Stomach (tissue), 9 donors: ENCODE results near the gene PDLIM5. TPM values are rescaled to one million over a fixed set of nuclear protein-coding genes. Genes with fewer than 3 reads are reported as not detected.
"Not testable (repeated sequence)": the region's sequence is repeated elsewhere in the genome, so short reads cannot be mapped to it uniquely, and the experiment has no call there.

ENCODE experiments used
- DNase-seq, 2 donors: peaks; one replicate each; pipeline versions ENCODE4 v3.0.0 to v3.0.0-alpha.2; 2013 to 2019
- H3K27ac ChIP-seq, 5 donors: fragments of 200-600 bp in 4 of 5; sonication (generic) in 4 of 5; one replicate each; pipeline ENCODE4 v1.5.1; 2013 to 2019; ENCODE audit warnings: mild to moderate bottlenecking in 1 of 5, moderate library complexity in 1 of 5
- H3K27me3 ChIP-seq, 3 donors: fragments of 200-600 bp; sonication (generic); one replicate each; pipeline ENCODE4 v1.5.1; 2017 to 2019; ENCODE audit warnings: mixed run types in 1 of 3
- H3K36me3 ChIP-seq, 4 donors: fragments of 200-600 bp; sonication (generic); 1 replicate in 3 of 4; 2 replicates in 1 of 4; pipeline ENCODE4 v1.5.1; 2016 to 2019
- H3K4me1 ChIP-seq, 4 donors: fragments of 200-600 bp; sonication (generic); one replicate each; pipeline ENCODE4 v1.5.1; 2016 to 2019
- H3K4me3 ChIP-seq, 4 donors: fragments of 200-600 bp; sonication (generic) in 3 of 4; one replicate each; pipeline ENCODE4 v1.5.1; 2016 to 2019; ENCODE audit warnings: mild to moderate bottlenecking in 1 of 4
- H3K9me3 ChIP-seq, 4 donors: fragments of 200-600 bp; sonication (generic); one replicate each; pipeline ENCODE4 v1.5.1; 2016 to 2019
- EP300 ChIP-seq: sonication (generic); formaldehyde crosslinking; IDR thresholded peaks from one replicate; pipeline ENCODE4 v1.6.1; 2017; ENCODE audit warnings: antibody characterized with exemption
- POLR2A ChIP-seq, 4 donors: fragments of 450-650 bp; IDR thresholded peaks; one replicate each; pipeline ENCODE4 v1.6.1; 2016; ENCODE audit warnings: antibody characterized with exemption in 4 of 4, control low read depth in 2 of 4, mild to moderate bottlenecking in 1 of 4, moderate library complexity in 1 of 4
- POLR2AphosphoS5 ChIP-seq, 3 donors: sonication (generic); formaldehyde crosslinking; IDR thresholded peaks; one replicate each; pipeline ENCODE4 v1.6.1; 2016; ENCODE audit warnings: antibody characterized with exemption in 3 of 3
- WGBS, 5 donors: extraction: QIAGEN DNeasy Blood & Tissue Kit in 3 of 5; methylation state at CpG; one replicate each; pipeline versions ENCODE4 v1.1.5 to v1.1.7; 2013 to 2018; 5-methylcytosine and 5-hydroxymethylcytosine counted together
- intact Hi-C: fragments of 100-400 bp; cut with DNase I; formaldehyde crosslinking; loops from one replicate; pipeline ENCODE4 v1.15.1; 2023; ENCODE audit warnings: low total_unique reads
- polyA plus RNA-seq, 3 donors: library from polyadenylated mRNA; stranded (reverse); fragments of 200-250 nt; gene quantifications; one replicate each; pipeline ENCODE4 v1.2.3, GENCODE V29; 2013
- total RNA-seq, 5 donors: library from RNA; depleted of rRNA; stranded (reverse); fragments of >200 nt; gene quantifications; one replicate each; pipeline versions ENCODE4 v1.1.0 to v1.2.3, GENCODE V29; 2014 to 2016
- TF ChIP-seq, protein P1 (sequence below), 7 experiments: fragments of 450-650 bp in 4 of 7; fragments of 200-600 bp in 3 of 7; sonication (generic) in 3 of 7; IDR thresholded peaks; one replicate each; pipeline ENCODE4 v1.5.1; 2016 to 2019; ENCODE audit warnings: antibody characterized with exemption in 7 of 7, control low read depth in 2 of 7, mild to moderate bottlenecking in 1 of 7
- donor health status: healthy with polysubstance abuse.
- donor health status: Bipolar disorder and iron deficiency.
- donor health status: healthy.

The PDLIM5 gene
- total and polyA plus RNA-seq, 8 donors = 23.7 to 311 (median 40.3) TPM

DNA sequence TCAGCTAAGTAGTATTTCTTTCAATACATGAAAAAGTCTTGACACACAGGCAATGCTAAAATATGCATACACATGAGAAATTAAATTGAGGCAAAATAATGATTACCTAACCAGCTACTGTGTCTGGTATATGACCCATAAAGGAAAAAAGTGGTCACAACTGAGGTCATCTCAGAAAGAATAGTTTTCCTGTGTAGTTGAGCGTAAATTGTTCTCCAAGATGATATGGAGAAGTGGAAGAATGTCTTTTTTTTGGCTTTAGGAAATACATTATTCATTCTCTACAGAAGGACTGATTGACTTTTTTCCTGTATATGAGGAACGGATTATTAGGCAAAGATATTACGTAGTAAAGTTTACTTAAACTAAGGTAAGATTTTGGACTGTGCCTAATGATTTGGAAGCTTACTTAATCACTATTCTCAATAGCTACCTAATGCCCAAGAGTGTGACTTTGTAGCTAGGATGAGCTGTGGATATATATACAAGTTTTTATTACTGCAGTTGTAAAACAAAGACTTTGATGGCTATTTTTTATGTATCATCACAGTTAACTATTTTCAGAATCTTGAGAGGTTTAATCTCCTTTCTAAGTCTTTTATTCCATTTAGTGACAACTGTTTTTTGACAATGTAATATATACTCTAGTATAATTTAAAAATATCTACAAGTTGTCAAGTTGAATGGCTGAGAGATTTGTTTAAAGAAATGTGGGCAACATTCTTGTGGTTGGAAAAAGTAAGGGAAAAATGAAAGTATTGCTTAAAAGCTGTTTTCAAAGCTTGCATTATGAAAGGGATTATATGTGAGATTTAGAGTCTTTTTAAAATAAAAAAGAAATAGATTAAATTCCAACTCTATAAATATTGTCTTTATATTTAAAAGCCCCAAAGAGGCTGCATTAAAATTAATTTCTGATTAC lies 100.2 kb downstream of the PDLIM5 start:
- no peaks in the 10 kb centered on the region for H3K27me3 ChIP-seq
- peaks cover 5 to 20% (median 11%) of the 10 kb centered on the region in 4 donors for H3K4me1 ChIP-seq
- H3K36me3 ChIP-seq = no peaks in the 10 kb centered on the region
- DNase-seq = no peak
- TF ChIP-seq, protein P1, sequence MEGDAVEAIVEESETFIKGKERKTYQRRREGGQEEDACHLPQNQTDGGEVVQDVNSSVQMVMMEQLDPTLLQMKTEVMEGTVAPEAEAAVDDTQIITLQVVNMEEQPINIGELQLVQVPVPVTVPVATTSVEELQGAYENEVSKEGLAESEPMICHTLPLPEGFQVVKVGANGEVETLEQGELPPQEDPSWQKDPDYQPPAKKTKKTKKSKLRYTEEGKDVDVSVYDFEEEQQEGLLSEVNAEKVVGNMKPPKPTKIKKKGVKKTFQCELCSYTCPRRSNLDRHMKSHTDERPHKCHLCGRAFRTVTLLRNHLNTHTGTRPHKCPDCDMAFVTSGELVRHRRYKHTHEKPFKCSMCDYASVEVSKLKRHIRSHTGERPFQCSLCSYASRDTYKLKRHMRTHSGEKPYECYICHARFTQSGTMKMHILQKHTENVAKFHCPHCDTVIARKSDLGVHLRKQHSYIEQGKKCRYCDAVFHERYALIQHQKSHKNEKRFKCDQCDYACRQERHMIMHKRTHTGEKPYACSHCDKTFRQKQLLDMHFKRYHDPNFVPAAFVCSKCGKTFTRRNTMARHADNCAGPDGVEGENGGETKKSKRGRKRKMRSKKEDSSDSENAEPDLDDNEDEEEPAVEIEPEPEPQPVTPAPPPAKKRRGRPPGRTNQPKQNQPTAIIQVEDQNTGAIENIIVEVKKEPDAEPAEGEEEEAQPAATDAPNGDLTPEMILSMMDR (IDR thresholded peaks at IDR 0.05) = no peak
- TF ChIP-seq EP300 = no peak
- TF ChIP-seq POLR2A (IDR thresholded peaks at IDR 0.05) = no peak
- TF ChIP-seq POLR2AphosphoS5 (IDR thresholded peaks at IDR 0.05) = no peak
- intact Hi-C loops = no loop called here
- H3K9me3 ChIP-seq = no peaks in the 10 kb centered on the region
- 89 to 93% (median 91%) methylated on average over 3 of the region's 3 CpGs for WGBS, 5 donors
- H3K27ac ChIP-seq = no peak overlapping the region
- no peak overlapping the region for H3K4me3 ChIP-seq

DNA sequence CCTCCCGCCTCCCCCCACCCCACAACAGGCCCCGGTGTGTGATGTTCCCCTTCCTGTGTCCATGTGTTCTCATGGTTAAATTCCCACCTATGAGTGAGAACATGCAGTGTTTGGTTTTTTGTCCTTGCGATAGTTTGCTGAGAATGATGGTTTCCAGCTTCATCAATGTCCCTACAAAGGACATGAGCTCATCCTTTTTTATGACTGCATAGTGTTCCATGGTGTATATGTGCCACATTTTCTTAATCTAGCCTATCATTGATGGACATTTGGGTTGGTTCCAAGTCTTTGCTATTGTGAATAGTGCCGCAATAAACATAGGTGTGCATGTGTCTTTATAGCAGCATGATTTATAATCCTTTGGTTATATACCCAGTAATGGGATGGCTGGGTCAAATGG lies 104.3 kb downstream of the PDLIM5 start:
- peaks cover 0 to 19% (median 9%) of the 10 kb centered on the region in 4 donors for H3K4me1 ChIP-seq
- H3K4me3 ChIP-seq, H3K36me3 ChIP-seq, H3K27ac ChIP-seq, H3K27me3 ChIP-seq, intact Hi-C loops, H3K9me3 ChIP-seq, DNase-seq: not testable (repeated sequence)
- 95 to 100% (median 98%) methylated on average over 3 to 4 of the region's 4 CpGs for WGBS, 5 donors

DNA sequence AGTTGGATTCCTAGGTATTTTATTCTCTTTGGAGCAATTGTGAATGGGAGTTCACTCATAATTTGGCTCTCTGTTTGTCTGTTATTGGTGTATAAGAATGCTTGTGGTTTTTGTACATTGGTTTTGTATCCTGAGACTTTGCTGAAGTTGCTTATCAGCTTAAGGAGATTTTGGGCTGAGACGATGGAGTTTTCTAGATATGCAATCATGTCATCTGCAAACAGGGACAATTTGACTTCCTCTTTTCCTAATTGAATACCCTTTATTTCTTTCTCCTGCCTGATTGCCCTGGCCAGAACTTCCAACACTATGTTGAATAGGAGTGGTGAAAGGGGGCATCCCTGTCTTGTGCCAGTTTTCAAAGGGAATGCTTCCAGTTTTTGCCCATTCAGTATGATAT lies 105.9 kb downstream of the PDLIM5 start:
- intact Hi-C loops, H3K27ac ChIP-seq, H3K36me3 ChIP-seq, DNase-seq, H3K4me3 ChIP-seq, H3K9me3 ChIP-seq, H3K27me3 ChIP-seq: not testable (repeated sequence)
- WGBS, 5 donors = 25 to 100% (median 45%) methylated on average over 1 of the region's 1 CpG; no CpG with 5 or more reads in 1 of the 5 donors
- peaks cover 6 to 35% (median 22%) of the 10 kb centered on the region in 4 donors for H3K4me1 ChIP-seq

DNA sequence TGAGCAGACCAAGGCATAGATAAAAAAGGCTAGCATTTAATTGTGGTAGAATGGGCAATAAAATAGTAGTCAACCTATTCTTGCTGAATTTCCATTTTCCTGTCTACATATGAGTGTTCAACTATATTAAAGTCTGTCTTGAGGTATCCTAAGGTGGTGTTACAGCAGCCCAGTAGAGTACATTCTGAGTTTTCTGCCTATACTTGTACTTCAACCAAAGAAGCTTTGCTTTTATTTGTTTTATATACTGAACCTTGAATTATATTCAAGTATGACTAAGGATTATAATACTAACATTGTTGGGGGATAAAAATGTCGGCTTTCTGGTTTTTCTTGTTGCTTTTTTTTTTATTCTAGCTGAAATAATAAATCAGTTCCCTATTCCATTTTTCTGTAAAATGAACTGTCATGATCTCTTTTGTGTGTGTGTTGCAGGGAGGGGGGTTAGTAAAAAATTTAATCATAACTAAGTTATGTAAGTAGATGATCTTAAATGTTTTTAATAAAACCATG lies 106.7 kb downstream of the PDLIM5 start:
- H3K4me1 ChIP-seq = peaks cover 6 to 42% (median 23%) of the 10 kb centered on the region in 4 donors
- H3K9me3 ChIP-seq = no peaks in the 10 kb centered on the region
- H3K27ac ChIP-seq = no peak overlapping the region
- intact Hi-C loops = no loop called here
- no peak overlapping the region for H3K4me3 ChIP-seq
- WGBS, 5 donors = 71 to 79% (median 76%) methylated on average over 1 of the region's 1 CpG
- DNase-seq = no peak
- TF ChIP-seq POLR2A (IDR thresholded peaks at IDR 0.05) = no peak
- no peak for TF ChIP-seq EP300
- no peaks in the 10 kb centered on the region for H3K36me3 ChIP-seq
- no peaks in the 10 kb centered on the region for H3K27me3 ChIP-seq

DNA sequence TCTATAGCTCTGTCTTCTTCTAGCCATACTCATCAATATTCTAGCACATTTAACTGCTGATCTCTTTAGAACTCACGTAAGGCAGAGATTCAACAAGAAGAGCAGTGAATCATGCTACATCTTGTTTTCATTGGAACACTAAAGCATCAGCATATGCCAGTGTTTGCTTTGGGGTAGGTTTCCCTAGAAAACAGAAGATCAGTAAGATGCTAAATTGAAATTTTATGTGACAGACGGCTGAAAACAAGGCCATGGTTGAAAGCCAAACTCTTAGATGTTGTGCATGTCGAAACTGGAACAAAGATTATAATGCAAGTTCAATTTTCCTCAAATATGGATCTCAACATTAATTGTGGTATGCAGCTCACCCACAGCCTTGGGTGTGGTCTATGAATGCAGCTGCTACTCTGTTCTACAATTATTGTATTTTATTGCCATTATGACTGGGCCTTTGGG lies 107.6 kb downstream of the PDLIM5 start:
- Histone ChIP-seq H3K27me3 (no peaks in the 10 kb centered on the region), H3K27ac (no peak overlapping the region), H3K4me3 (no peak overlapping the region), H3K9me3 (no peaks in the 10 kb centered on the region), H3K4me1 (peaks cover 6 to 47% (median 27%) of the 10 kb centered on the region in 4 donors), H3K36me3 (no peaks in the 10 kb centered on the region)
- DNase-seq = no peak
- WGBS, 5 donors = 81 to 92% (median 85%) methylated on average over 3 of the region's 3 CpGs
- TF ChIP-seq, protein P1 (IDR thresholded peaks at IDR 0.05) = no peak
- TF ChIP-seq POLR2AphosphoS5 (IDR thresholded peaks at IDR 0.05) = no peak
- no peak for TF ChIP-seq EP300
- TF ChIP-seq POLR2A (IDR thresholded peaks at IDR 0.05) = no peak
- intact Hi-C loops = no loop called here
